Measurements from ENCODE around the gene TET1.
"Not testable (repeated sequence)": the region's sequence is repeated elsewhere in the genome, so short reads cannot be mapped to it uniquely, and the experiment has no call there.

Gene TET1

GRCh38 chr10:68617691-68618090 is 57.6 kb downstream of the TET1 start:
- not testable (repeated sequence) for DNase-seq

- no peak for DNase-seq
Measured at GRCh38 chr10:68618234-68618633, 58.1 kb downstream of the TET1 start.

- no peak for DNase-seq
Measured at GRCh38 chr10:68619595-68619994, 59.5 kb downstream of the TET1 start.

- no peak for DNase-seq
Measured at GRCh38 chr10:68625316-68625921, 65.3 kb downstream of the TET1 start.

GRCh38 chr10:68628576-68629127 is 68.5 kb downstream of the TET1 start:
- no peak for DNase-seq

GRCh38 chr10:68632271-68632560 is 72.1 kb downstream of the TET1 start:
- not testable (repeated sequence) for DNase-seq

GRCh38 chr10:68633281-68633680 is 73.1 kb downstream of the TET1 start:
- no peak for DNase-seq

- DNase-seq, result no peak
Measured at GRCh38 chr10:68633816-68634466, 73.8 kb downstream of the TET1 start.

- DNase-seq, result no peak
Measured at GRCh38 chr10:68636335-68636734, 76.2 kb downstream of the TET1 start.

GRCh38 chr10:68643550-68643949 is 83.4 kb downstream of the TET1 start:
- not testable (repeated sequence) for DNase-seq

GRCh38 chr10:68647672-68648341 is 87.7 kb downstream of the TET1 start:
- DNase-seq, result no peak

- no peak for DNase-seq
Measured at GRCh38 chr10:68655620-68656126, 95.5 kb downstream of the TET1 start.

- DNase-seq, result no peak
Measured at GRCh38 chr10:68665841-68666240, 105.7 kb downstream of the TET1 start.

GRCh38 chr10:68666280-68666760 is 106.2 kb downstream of the TET1 start:
- no peak for DNase-seq

GRCh38 chr10:68668231-68668630 is 108.1 kb downstream of the TET1 start:
- no peak for DNase-seq

GRCh38 chr10:68668972-68669371 is 108.8 kb downstream of the TET1 start:
- DNase-seq, result no peak

- no peak for DNase-seq
Measured at GRCh38 chr10:68684413-68684812, 124.3 kb downstream of the TET1 start.

GRCh38 chr10:68696018-68696417 is 135.9 kb downstream of the TET1 start:
- no peak for DNase-seq

- no peak for DNase-seq
Measured at GRCh38 chr10:68697106-68697505, 137.0 kb downstream of the TET1 start.

- DNase-seq, result no peak
Measured at GRCh38 chr10:68700197-68700596, 140.1 kb downstream of the TET1 start.

- DNase-seq, result no peak
Measured at GRCh38 chr10:68705548-68705947, 145.4 kb downstream of the TET1 start.

- DNase-seq, result not testable (repeated sequence)
Measured at GRCh38 chr10:68708987-68709386, 148.8 kb downstream of the TET1 start.

- not testable (repeated sequence) for DNase-seq
Measured at GRCh38 chr10:68713065-68713464, 152.9 kb downstream of the TET1 start.

- DNase-seq, result no peak
Measured at GRCh38 chr10:68717435-68717834, 157.3 kb downstream of the TET1 start.

All from KG1 (cell line).